GM12873 (cell line): ENCODE measurements around the gene FSCN2.

Source experiments
- CTCF ChIP-seq: IDR thresholded peaks from 2 replicates; pipeline ENCODE4 v1.5.1; 2012; ENCODE audit warnings: low read depth, mild to moderate bottlenecking, moderate library complexity, low read length, control low read depth; ENCODE audit not compliant: insufficient read depth; ENCODE audit errors: missing control alignments

FSCN2 gene

DNA sequence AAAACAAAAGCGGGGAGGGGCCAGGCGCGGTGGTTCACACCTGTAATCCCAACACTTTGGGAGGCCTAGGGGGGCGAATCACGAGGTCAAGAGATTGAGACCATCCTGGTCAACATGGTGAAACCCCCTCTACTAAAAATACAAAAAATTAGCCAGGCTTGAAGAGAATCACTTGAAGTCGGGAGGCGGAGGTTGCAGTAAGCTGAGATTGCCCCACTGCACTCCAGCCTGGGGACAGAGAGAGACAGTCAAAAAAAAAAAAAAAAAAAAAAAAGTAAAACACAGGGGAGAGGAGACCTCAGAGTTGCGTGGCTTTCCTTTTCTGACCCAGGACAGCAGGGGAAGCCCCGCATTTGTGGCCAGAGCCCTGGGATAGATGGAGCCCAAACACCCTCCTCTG, 35.5 kb upstream of the FSCN2 start:
- TF ChIP-seq CTCF = no peak

- no peak for TF ChIP-seq CTCF
Observed at GRCh38 chr17:81493198-81494038, 34.8 kb upstream of the FSCN2 start.

- TF ChIP-seq CTCF = no peak
Observed at GRCh38 chr17:81494626-81495377, 33.4 kb upstream of the FSCN2 start.

GRCh38 chr17:81498953-81499600, 29.1 kb upstream of the FSCN2 start:
- TF ChIP-seq CTCF = no peak

DNA sequence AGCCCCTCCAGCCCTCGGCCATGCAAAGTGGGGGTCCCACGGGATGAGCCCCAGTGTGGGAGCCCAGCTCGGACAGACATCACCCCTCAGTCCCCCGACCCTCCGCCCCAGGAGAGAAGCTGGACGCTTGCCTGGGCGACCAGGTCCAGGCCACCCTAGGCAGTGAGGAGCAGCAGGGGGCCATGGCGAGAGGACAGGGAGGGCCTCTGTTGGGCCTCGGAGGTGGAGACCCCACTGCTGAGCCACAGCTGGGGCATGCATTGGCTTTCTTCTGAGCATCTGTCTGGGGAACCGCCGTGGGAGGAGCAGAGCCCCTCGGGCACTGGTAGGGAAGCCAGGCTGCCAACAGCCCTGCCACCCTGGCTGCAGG, 28.6 kb upstream of the FSCN2 start:
- no peak for TF ChIP-seq CTCF

GRCh38 chr17:81500047-81500446, 28.1 kb upstream of the FSCN2 start:
- no peak for TF ChIP-seq CTCF

DNA sequence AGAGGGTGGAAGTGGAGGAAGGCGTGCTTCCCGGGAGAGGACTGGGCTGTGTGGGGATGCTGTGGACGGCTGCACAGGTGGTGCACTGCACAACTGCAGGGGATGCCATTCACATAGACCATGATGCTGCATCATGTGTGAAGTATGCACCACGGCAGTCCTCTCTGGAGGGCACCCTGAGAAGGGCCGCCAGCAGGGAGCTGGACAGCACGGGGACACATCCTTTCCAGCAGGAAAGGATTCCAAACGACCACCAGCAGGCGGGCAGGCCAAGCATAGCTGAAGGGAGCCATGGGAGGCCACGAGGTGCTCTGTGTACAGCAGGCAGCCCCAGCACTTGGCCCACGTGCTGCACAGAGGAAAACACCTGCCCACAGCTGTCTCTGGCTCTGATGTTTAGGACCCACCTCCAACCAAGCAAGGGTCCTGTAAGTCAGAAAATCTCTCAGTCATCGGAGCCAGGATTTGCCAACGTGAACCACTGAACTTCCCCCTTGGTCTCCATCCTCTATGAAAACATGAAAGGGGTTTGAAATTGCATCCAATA, 25.6 kb upstream of the FSCN2 start:
- TF ChIP-seq CTCF = no peak
